ENCODE results near the gene RXRA. TPM values are rescaled to one million over a fixed set of nuclear protein-coding genes. Genes with fewer than 3 reads are reported as not detected.

RXRA gene
- total RNA-seq, 1 donor from 2014 or later: 16.8 TPM

- Histone ChIP-seq H3K27me3 (ENCODE audit: control insufficient read depth, insufficient read depth, low read length) (no peaks in the 10 kb centered on the region), H3K4me3 (ENCODE audit: low read depth, low read length) (no peak overlapping the region), H3K36me3 (ENCODE audit: control insufficient read depth, insufficient read depth, low read length) (peaks cover 41% of the 10 kb centered on the region)
- TF ChIP-seq, protein P1, sequence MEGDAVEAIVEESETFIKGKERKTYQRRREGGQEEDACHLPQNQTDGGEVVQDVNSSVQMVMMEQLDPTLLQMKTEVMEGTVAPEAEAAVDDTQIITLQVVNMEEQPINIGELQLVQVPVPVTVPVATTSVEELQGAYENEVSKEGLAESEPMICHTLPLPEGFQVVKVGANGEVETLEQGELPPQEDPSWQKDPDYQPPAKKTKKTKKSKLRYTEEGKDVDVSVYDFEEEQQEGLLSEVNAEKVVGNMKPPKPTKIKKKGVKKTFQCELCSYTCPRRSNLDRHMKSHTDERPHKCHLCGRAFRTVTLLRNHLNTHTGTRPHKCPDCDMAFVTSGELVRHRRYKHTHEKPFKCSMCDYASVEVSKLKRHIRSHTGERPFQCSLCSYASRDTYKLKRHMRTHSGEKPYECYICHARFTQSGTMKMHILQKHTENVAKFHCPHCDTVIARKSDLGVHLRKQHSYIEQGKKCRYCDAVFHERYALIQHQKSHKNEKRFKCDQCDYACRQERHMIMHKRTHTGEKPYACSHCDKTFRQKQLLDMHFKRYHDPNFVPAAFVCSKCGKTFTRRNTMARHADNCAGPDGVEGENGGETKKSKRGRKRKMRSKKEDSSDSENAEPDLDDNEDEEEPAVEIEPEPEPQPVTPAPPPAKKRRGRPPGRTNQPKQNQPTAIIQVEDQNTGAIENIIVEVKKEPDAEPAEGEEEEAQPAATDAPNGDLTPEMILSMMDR (IDR thresholded peaks at IDR 0.05; ENCODE audit: insufficient read depth, low read length, severe bottlenecking): no peak
- FAIRE-seq (no peak), DNase-seq (ENCODE audit: low read depth) (no peak)
Measured at GRCh38 chr9:134410835-134411217, 84.6 kb downstream of the RXRA start.

- Histone ChIP-seq H3K36me3 (ENCODE audit: control insufficient read depth, insufficient read depth, low read length) (peaks cover 48% of the 10 kb centered on the region), H3K4me3 (ENCODE audit: low read depth, low read length) (no peak overlapping the region), H3K27me3 (ENCODE audit: control insufficient read depth, insufficient read depth, low read length) (no peaks in the 10 kb centered on the region)
- DNase-seq (ENCODE audit: low read depth) (no peak), FAIRE-seq (no peak)
- TF ChIP-seq, protein P1 (IDR thresholded peaks at IDR 0.05; ENCODE audit: insufficient read depth, low read length, severe bottlenecking): no peak
Measured at GRCh38 chr9:134411440-134412297, 85.4 kb downstream of the RXRA start.

GRCh38 chr9:134412298-134412711 is 86.0 kb downstream of the RXRA start:
- no peaks in the 10 kb centered on the region for H3K27me3 ChIP-seq (ENCODE audit: control insufficient read depth, insufficient read depth, low read length)
- FAIRE-seq: no peak
- no peak overlapping the region for H3K4me3 ChIP-seq (ENCODE audit: low read depth, low read length)
- peaks cover 52% of the 10 kb centered on the region for H3K36me3 ChIP-seq (ENCODE audit: control insufficient read depth, insufficient read depth, low read length)
- no peak for DNase-seq (ENCODE audit: low read depth)
- TF ChIP-seq, protein P1 (IDR thresholded peaks at IDR 0.05; ENCODE audit: insufficient read depth, low read length, severe bottlenecking): no peak

DNA sequence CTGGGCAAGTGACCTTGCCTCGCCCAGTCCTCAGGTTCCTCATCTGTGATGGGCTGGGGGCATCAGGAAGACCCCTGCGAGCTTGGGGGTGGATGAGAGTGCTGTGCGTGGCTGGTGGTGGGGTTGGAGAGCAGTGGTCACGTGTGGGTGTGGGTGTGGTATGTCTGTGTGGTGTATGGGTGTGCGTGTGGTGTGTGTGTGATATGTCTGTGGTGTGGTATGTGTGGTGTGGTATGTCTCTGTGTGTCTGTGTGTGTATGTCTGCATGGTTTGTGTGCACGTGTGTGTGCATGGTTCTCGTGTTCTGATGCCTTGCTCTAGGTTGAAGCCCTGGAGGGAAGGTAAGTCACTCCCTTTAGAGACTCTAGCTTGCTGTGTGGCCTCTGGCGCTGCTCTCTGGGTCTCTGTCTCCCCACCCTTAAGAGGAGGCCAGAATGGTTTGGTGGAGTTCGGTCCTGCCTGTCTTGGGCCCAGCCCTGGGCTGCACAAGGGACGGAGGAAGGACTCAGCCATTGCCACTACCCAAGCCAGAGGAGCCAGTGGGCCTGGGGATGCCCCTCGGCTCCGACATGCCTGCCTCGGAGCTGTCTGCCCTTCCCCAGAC is 87.0 kb downstream of the RXRA start:
- DNase-seq (ENCODE audit: low read depth) (no peak), FAIRE-seq (peak; percentile 88)
- H3K36me3 ChIP-seq (ENCODE audit: control insufficient read depth, insufficient read depth, low read length): peaks cover 50% of the 10 kb centered on the region
- TF ChIP-seq, protein P1 (IDR thresholded peaks at IDR 0.05; ENCODE audit: insufficient read depth, low read length, severe bottlenecking): no peak
- no peaks in the 10 kb centered on the region for H3K27me3 ChIP-seq (ENCODE audit: control insufficient read depth, insufficient read depth, low read length)
- H3K4me3 ChIP-seq (ENCODE audit: low read depth, low read length): no peak overlapping the region

DNA sequence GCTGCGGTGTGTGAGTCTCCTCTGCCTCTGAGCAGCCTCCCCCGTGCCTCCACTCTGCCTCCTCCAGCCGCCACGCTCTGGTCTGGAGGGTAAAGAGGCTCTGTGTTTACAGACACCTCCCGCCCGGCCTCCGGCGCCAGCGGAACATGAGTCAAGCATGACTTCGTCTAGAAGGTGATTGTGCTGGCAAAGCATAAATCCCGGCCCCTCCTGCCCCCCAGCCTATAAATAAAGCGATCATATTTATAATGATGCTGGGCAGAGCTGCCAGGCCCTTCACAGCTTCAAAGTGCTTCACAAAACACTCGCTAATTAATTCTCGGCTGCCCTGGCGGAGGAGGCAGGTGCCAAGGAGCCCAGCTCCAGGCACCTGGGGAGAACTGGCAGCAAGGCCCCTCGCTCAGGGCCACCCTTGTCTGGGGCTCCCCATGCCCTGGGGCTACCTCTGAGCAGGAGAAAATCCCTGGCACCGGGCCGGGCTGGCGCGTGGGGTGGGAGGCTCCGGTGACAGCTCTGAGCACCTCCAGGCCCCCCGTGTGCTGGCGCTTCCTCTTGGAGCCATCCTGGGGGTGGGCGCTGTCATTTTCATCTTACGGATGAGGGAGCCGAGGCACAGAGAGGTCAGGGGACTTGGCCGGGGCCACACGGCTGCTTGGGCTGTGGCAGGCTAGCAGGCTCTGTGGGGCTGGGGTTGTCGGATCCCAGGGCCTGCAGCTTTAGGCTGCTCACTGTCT is 87.8 kb downstream of the RXRA start:
- no peak for FAIRE-seq
- Histone ChIP-seq H3K4me3 (ENCODE audit: low read depth, low read length) (no peak overlapping the region), H3K36me3 (ENCODE audit: control insufficient read depth, insufficient read depth, low read length) (peaks cover 49% of the 10 kb centered on the region), H3K27me3 (ENCODE audit: control insufficient read depth, insufficient read depth, low read length) (no peaks in the 10 kb centered on the region)
- DNase-seq (ENCODE audit: low read depth): peak; percentile 83
- TF ChIP-seq, protein P1 (IDR thresholded peaks at IDR 0.05; ENCODE audit: insufficient read depth, low read length, severe bottlenecking): no peak

Data from bronchial epithelial cell (primary cell).